RWPE2 (cell line): ENCODE measurements around the gene DDX41.

Source experiments
- ATAC-seq: fragments of 200-7000 bp; cut with Tn5 transposase; 3 replicates; pipeline ENCODE4 v1.9.1; 2021; ENCODE audit warnings: low read depth
- DNase-seq: peaks from one replicate; pipeline ENCODE4 v3.0.0-alpha.2; 2020; ENCODE audit warnings: low spot score
- H3K27ac ChIP-seq: fragments of 450-650 bp; 2 replicates; pipeline ENCODE4 v1.5.1; 2017; ENCODE audit warnings: mild to moderate bottlenecking; ENCODE audit not compliant: poor library complexity, severe bottlenecking
- H3K27me3 ChIP-seq: fragments of 250-450 bp; sonication (Bioruptor Pico); 2 replicates; pipeline ENCODE4 v1.5.1; 2021; ENCODE audit warnings: mild to moderate bottlenecking, moderate library complexity; ENCODE audit not compliant: insufficient read depth, poor library complexity, severe bottlenecking
- H3K36me3 ChIP-seq: fragments of 250-450 bp; sonication (Bioruptor Pico); 2 replicates; pipeline ENCODE4 v1.5.1; 2020; ENCODE audit warnings: low read depth, mild to moderate bottlenecking, moderate library complexity
- H3K4me1 ChIP-seq: fragments of 250-450 bp; sonication (Bioruptor Pico); 2 replicates; pipeline ENCODE4 v1.5.1; 2021; ENCODE audit warnings: mild to moderate bottlenecking, moderate library complexity; ENCODE audit not compliant: insufficient read depth, poor library complexity, severe bottlenecking
- H3K4me3 ChIP-seq: fragments of 250-450 bp; sonication (Bioruptor Pico); 2 replicates; pipeline ENCODE4 v1.5.1; 2021; ENCODE audit warnings: mild to moderate bottlenecking, moderate library complexity; ENCODE audit not compliant: severe bottlenecking
- H3K9me3 ChIP-seq: fragments of 250-450 bp; sonication (Bioruptor Pico); 2 replicates; pipeline ENCODE4 v1.5.1; 2021; ENCODE audit warnings: mild to moderate bottlenecking, moderate library complexity; ENCODE audit not compliant: severe bottlenecking
- CTCF ChIP-seq: fragments of 450-650 bp; IDR thresholded peaks from one replicate; pipeline ENCODE4 v1.5.1; 2017; ENCODE audit warnings: mild to moderate bottlenecking, moderate library complexity; ENCODE audit not compliant: poor library complexity, severe bottlenecking

Gene DDX41

GRCh38 chr5:177468685-177469628, 47.8 kb downstream of the DDX41 start:
- Histone ChIP-seq H3K36me3 (peaks cover 52% of the 10 kb centered on the region), H3K4me3 (no peak overlapping the region), H3K27me3 (no peaks in the 10 kb centered on the region), H3K27ac (peak overlapping the region; percentile 69), H3K4me1 (peaks cover 15% of the 10 kb centered on the region), H3K9me3 (no peaks in the 10 kb centered on the region)
- ATAC-seq: peak; percentile 8; the same call in 1 of the 3 replicates
- DNase-seq: no peak
- no peak for TF ChIP-seq CTCF

GRCh38 chr5:177468329-177468684, 48.5 kb downstream of the DDX41 start:
- DNase-seq: no peak
- no peak for ATAC-seq
- Histone ChIP-seq H3K27me3 (no peaks in the 10 kb centered on the region), H3K36me3 (peaks cover 59% of the 10 kb centered on the region), H3K4me1 (peaks cover 15% of the 10 kb centered on the region), H3K9me3 (no peaks in the 10 kb centered on the region), H3K4me3 (no peak overlapping the region), H3K27ac (no peak overlapping the region)
- TF ChIP-seq CTCF: no peak

GRCh38 chr5:177467436-177467835, 49.3 kb downstream of the DDX41 start:
- no peaks in the 10 kb centered on the region for H3K9me3 ChIP-seq
- no peaks in the 10 kb centered on the region for H3K27me3 ChIP-seq
- peaks cover 62% of the 10 kb centered on the region for H3K36me3 ChIP-seq
- DNase-seq (no peak), ATAC-seq (no peak)
- no peak overlapping the region for H3K27ac ChIP-seq
- TF ChIP-seq CTCF: no peak
- peaks cover 15% of the 10 kb centered on the region for H3K4me1 ChIP-seq
- no peak overlapping the region for H3K4me3 ChIP-seq

GRCh38 chr5:177466861-177467260, 49.9 kb downstream of the DDX41 start:
- TF ChIP-seq CTCF: no peak
- H3K4me1 ChIP-seq: peaks cover 11% of the 10 kb centered on the region
- H3K9me3 ChIP-seq: no peaks in the 10 kb centered on the region
- DNase-seq (no peak), ATAC-seq (no peak)
- no peak overlapping the region for H3K27ac ChIP-seq
- peaks cover 62% of the 10 kb centered on the region for H3K36me3 ChIP-seq
- no peak overlapping the region for H3K4me3 ChIP-seq
- no peaks in the 10 kb centered on the region for H3K27me3 ChIP-seq

- Histone ChIP-seq H3K4me3 (no peak overlapping the region), H3K27me3 (no peaks in the 10 kb centered on the region), H3K9me3 (no peaks in the 10 kb centered on the region), H3K4me1 (no peaks in the 10 kb centered on the region), H3K27ac (no peak overlapping the region), H3K36me3 (peaks cover 57% of the 10 kb centered on the region)
- DNase-seq (no peak), ATAC-seq (no peak)
- TF ChIP-seq CTCF: no peak
These were observed 51.7 kb downstream of the DDX41 start for GRCh38 chr5:177465044-177465443.
